Ovary (tissue), 9 donors: ENCODE measurements around the gene THRB. TPM values are rescaled to one million over a fixed set of nuclear protein-coding genes. Genes with fewer than 3 reads are reported as not detected.

ENCODE experiments used
- DNase-seq, 5 donors: peaks; one replicate each; pipeline ENCODE4 v3.0.0-alpha.2; 2019 to 2020
- H3K27ac ChIP-seq, 2 donors: fragments of 200-600 bp; one replicate each; pipeline versions ENCODE4 v1.5.1 to v1.8.0; 2019 to 2022
- H3K27me3 ChIP-seq: fragments of 200-600 bp; one replicate; pipeline ENCODE4 v1.8.0; 2022
- H3K36me3 ChIP-seq: fragments of 200-600 bp; sonication (generic); one replicate; pipeline ENCODE4 v1.5.1; 2019
- H3K4me1 ChIP-seq: one replicate; pipeline ENCODE4 v1.8.1; 2013; ENCODE audit warnings: mild to moderate bottlenecking, moderate library complexity; ENCODE audit not compliant: insufficient read depth
- H3K4me3 ChIP-seq: fragments of 200-600 bp; sonication (generic); one replicate; pipeline ENCODE4 v1.5.1; 2017
- H3K9me3 ChIP-seq, 2 donors: fragments of 200-600 bp in 1 of 2; sonication (generic) in 1 of 2; one replicate each; pipeline versions ENCODE4 v1.5.1 to v1.8.1; 2013 to 2019; ENCODE audit warnings: mild to moderate bottlenecking in 1 of 2, moderate library complexity in 1 of 2
- CTCF ChIP-seq, 3 donors: fragments of 450-650 bp in 2 of 3; fragments of 200-600 bp in 1 of 3; IDR thresholded peaks; one replicate each; pipeline versions ENCODE4 v1.5.1 to v1.8.0; 2016 to 2022; ENCODE audit warnings: antibody characterized with exemption in 3 of 3, mild to moderate bottlenecking in 1 of 3
- EP300 ChIP-seq: sonication (generic); formaldehyde crosslinking; IDR thresholded peaks from one replicate; pipeline ENCODE4 v1.6.1; 2017; ENCODE audit warnings: antibody characterized with exemption
- POLR2A ChIP-seq: fragments of 450-650 bp; IDR thresholded peaks from one replicate; pipeline ENCODE4 v1.6.1; 2017; ENCODE audit warnings: antibody characterized with exemption, mild to moderate bottlenecking, moderate library complexity
- WGBS, 3 donors: extraction: QIAGEN DNeasy Blood & Tissue Kit in 1 of 3; methylation state at CpG; one replicate each; pipeline versions ENCODE4 v1.1.5 to v1.1.7; 2013 to 2017; 5-methylcytosine and 5-hydroxymethylcytosine counted together
- intact Hi-C, 4 donors: fragments of 100-400 bp; cut with DNase I; formaldehyde crosslinking; loops; one replicate each; pipeline versions ENCODE4 v1.11.0 to v1.15.1; 2022 to 2023
- polyA plus RNA-seq, 2 donors: library from polyadenylated mRNA; stranded (reverse); fragments of 200-250 nt in 1 of 2; fragments of 350-450 nt in 1 of 2; fragmentation: Illumina TruSeq in 1 of 2; extraction: RNeasy Lipid Tissue Mini Kit (QIAGEN cat#74804) in 1 of 2; gene quantifications; one replicate each; pipeline ENCODE4 v1.2.3, GENCODE V29; 2013 to 2014
- total RNA-seq, 7 donors: library from RNA; depleted of rRNA in 2 of 7; stranded (reverse); fragments of >200 nt in 2 of 7; fragmentation: NEBNext Ultra II Directional in 3 of 7; extraction: Animal tissue kit (Norgen Biotek cat#: 25700) in 3 of 7; gene quantifications; one replicate each; pipeline versions ENCODE4 v1.1.0 to v1.2.4, GENCODE V29; 2016 to 2023
- donor health status: DM: no; HTN: no; CAD: no; lungs with moderate emphysema.
- donor health status: DM: no; HTN: no; CAD: no.
- donor health status: Bipolar disorder and iron deficiency.
- donor health status: DM: yes; HTN: yes; CAD: no.
- donor health status: DM: no; HTN: no; CAD: no.
- donor health status: DM: yes; HTN: yes; CAD: no.

The THRB gene
- total and polyA plus RNA-seq, 9 donors: 0.91 to 6.5 (median 3.2) TPM

DNA sequence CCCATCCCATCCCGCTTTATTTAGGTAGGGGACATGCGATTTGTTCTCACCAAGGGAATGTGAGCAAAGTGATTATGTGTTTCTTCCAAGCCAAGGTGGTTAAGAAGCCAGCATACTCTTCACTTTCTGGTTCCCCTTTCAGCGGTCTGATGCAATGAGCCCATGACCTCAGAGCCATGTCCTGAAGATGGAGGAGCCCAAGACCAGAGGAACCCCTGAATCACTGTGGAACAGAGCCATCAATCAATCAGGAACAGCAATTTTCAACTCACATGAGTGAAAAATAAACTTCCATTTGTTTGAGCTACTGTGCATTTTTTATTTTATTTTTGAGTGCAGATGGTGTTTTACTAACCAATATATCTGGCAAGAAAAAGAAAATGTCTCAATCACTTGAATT, 10.8 kb downstream of the THRB start:
- no peak for DNase-seq
- Histone ChIP-seq H3K27ac (no peak overlapping the region), H3K4me3 (no peak overlapping the region), H3K36me3 (no peaks in the 10 kb centered on the region), H3K9me3 (no peaks in the 10 kb centered on the region), H3K27me3 (no peaks in the 10 kb centered on the region), H3K4me1 (no peaks in the 10 kb centered on the region)
- intact Hi-C loops: no loop called here
- no peak for TF ChIP-seq EP300
- no peak for TF ChIP-seq POLR2A
- TF ChIP-seq CTCF (IDR thresholded peaks at IDR 0.05): no peak
- 86 to 92% (median 87%) methylated on average over 3 of the region's 3 CpGs for WGBS, 3 donors

GRCh38 chr3:24482096-24482705, 12.4 kb downstream of the THRB start:
- no peak overlapping the region for H3K27ac ChIP-seq
- WGBS, 3 donors: 85 to 95% (median 91%) methylated on average over 3 of the region's 3 CpGs
- H3K36me3 ChIP-seq: no peaks in the 10 kb centered on the region
- no peak for DNase-seq
- H3K9me3 ChIP-seq: no peaks in the 10 kb centered on the region
- TF ChIP-seq EP300 (no peak), POLR2A (no peak), CTCF (IDR thresholded peaks at IDR 0.05) (no peak)
- intact Hi-C loops: no loop called here
- H3K4me3 ChIP-seq: no peak overlapping the region
- no peaks in the 10 kb centered on the region for H3K4me1 ChIP-seq
- no peaks in the 10 kb centered on the region for H3K27me3 ChIP-seq

DNA sequence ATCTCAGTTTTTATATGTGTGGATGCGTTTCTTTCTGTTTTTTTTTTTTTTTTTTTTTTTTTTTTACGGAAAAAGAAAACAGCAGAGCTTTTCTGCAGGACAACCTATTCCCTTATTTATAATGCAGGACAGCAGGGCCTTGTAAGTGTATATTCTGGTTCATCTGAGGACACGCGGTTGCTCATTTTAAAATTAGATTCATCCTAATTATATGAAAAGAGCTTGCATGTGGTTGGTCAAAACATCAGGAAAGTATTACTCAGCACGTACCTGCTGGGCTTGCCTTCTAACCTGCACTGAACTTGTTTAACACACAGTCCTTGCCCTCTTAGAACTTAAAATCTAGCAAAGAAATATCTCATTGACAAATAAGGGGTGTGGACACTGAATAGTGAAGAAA, 13.5 kb downstream of the THRB start:
- Histone ChIP-seq H3K9me3 (no peaks in the 10 kb centered on the region), H3K4me1 (no peaks in the 10 kb centered on the region), H3K4me3 (no peak overlapping the region), H3K27me3 (no peaks in the 10 kb centered on the region), H3K36me3 (no peaks in the 10 kb centered on the region), H3K27ac (no peak overlapping the region)
- WGBS, 3 donors: 73 to 93% (median 81%) methylated on average over 5 of the region's 5 CpGs
- no peak for TF ChIP-seq POLR2A
- no peak for TF ChIP-seq CTCF (IDR thresholded peaks at IDR 0.05)
- no peak for TF ChIP-seq EP300
- intact Hi-C loops: no loop called here
- DNase-seq: no peak

DNA sequence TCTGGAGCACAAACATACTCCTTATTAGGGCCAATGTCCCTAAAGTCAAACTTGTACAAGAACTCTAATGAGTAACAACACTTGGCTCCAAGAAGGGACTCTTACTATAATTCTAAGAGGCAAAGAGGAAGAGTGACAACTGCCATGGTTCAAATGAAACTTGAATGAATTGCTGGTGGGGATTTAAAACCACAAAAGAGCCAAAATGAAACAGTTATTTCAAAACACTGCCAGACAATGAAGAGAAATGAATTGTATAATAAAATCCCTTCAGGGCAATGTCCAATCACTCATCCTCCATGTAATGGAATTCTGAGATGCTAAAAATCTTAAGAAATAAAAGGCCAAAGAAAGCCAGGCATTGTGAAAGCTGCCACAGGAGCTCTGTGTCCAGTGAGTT, 14.2 kb downstream of the THRB start:
- H3K36me3 ChIP-seq: no peaks in the 10 kb centered on the region
- DNase-seq: no peak
- H3K4me1 ChIP-seq: no peaks in the 10 kb centered on the region
- no peaks in the 10 kb centered on the region for H3K9me3 ChIP-seq
- TF ChIP-seq EP300 (no peak), CTCF (IDR thresholded peaks at IDR 0.05) (no peak), POLR2A (no peak)
- intact Hi-C loops: no loop called here
- H3K27ac ChIP-seq: no peak overlapping the region
- no peaks in the 10 kb centered on the region for H3K27me3 ChIP-seq
- no peak overlapping the region for H3K4me3 ChIP-seq
